Thymus (tissue), 11 donors: ENCODE results near the gene SPSB3. TPM values are rescaled to one million over a fixed set of nuclear protein-coding genes. Genes with fewer than 3 reads are reported as not detected.

Source experiments
- DNase-seq, 9 donors: peaks; one replicate each; pipeline ENCODE4 v3.0.0-alpha.2; 2013; ENCODE audit warnings: low spot score in 9 of 9, low read depth in 6 of 9, missing footprints in 1 of 9
- H3K27ac ChIP-seq, 2 donors: one replicate each; pipeline ENCODE4 v1.5.1; 2013; ENCODE audit warnings: control low read depth in 1 of 2, low read depth in 1 of 2, low read length in 1 of 2, mild to moderate bottlenecking in 1 of 2, moderate library complexity in 1 of 2
- H3K27me3 ChIP-seq, 2 donors: one replicate each; pipeline ENCODE4 v1.5.1; 2013; ENCODE audit warnings: low read length in 1 of 2; ENCODE audit not compliant: control insufficient read depth in 2 of 2, insufficient read depth in 1 of 2
- H3K36me3 ChIP-seq, 2 donors: one replicate each; pipeline ENCODE4 v1.5.1; 2013; ENCODE audit warnings: low read length in 1 of 2, mild to moderate bottlenecking in 1 of 2, moderate library complexity in 1 of 2; ENCODE audit not compliant: control insufficient read depth in 2 of 2, insufficient read depth in 2 of 2
- H3K4me1 ChIP-seq, 2 donors: one replicate each; pipeline ENCODE4 v1.5.1; 2013; ENCODE audit warnings: low read length in 2 of 2; ENCODE audit not compliant: control insufficient read depth in 2 of 2, insufficient read depth in 2 of 2
- H3K4me3 ChIP-seq, 2 donors: one replicate each; pipeline ENCODE4 v1.5.1; 2013; ENCODE audit warnings: low read length in 2 of 2, control low read depth in 1 of 2, mild to moderate bottlenecking in 1 of 2
- H3K9me3 ChIP-seq, 2 donors: one replicate each; pipeline ENCODE4 v1.5.1; 2013; ENCODE audit warnings: low read length in 1 of 2, mild to moderate bottlenecking in 1 of 2; ENCODE audit not compliant: control insufficient read depth in 2 of 2, insufficient read depth in 1 of 2
- whole genome bisulfite sequencing: extraction: QIAGEN DNeasy Blood & Tissue Kit; methylation state at CpG from one replicate; pipeline ENCODE4 v1.1.7; 2013; 5-methylcytosine and 5-hydroxymethylcytosine counted together
- polyA plus RNA-seq: library from polyadenylated mRNA; stranded (reverse); fragments of 200-250 nt; gene quantifications from one replicate; pipeline ENCODE4 v1.2.3, GENCODE V29; 2013
- total RNA-seq: library from RNA; stranded (reverse); fragments of 120-200 nt; gene quantifications from one replicate; pipeline ENCODE4 v1.2.4, GENCODE V29; 2013
- donor health status: healthy.

SPSB3 gene
- total and polyA plus RNA-seq, 2 donors = 68.1 to 282 TPM

DNA sequence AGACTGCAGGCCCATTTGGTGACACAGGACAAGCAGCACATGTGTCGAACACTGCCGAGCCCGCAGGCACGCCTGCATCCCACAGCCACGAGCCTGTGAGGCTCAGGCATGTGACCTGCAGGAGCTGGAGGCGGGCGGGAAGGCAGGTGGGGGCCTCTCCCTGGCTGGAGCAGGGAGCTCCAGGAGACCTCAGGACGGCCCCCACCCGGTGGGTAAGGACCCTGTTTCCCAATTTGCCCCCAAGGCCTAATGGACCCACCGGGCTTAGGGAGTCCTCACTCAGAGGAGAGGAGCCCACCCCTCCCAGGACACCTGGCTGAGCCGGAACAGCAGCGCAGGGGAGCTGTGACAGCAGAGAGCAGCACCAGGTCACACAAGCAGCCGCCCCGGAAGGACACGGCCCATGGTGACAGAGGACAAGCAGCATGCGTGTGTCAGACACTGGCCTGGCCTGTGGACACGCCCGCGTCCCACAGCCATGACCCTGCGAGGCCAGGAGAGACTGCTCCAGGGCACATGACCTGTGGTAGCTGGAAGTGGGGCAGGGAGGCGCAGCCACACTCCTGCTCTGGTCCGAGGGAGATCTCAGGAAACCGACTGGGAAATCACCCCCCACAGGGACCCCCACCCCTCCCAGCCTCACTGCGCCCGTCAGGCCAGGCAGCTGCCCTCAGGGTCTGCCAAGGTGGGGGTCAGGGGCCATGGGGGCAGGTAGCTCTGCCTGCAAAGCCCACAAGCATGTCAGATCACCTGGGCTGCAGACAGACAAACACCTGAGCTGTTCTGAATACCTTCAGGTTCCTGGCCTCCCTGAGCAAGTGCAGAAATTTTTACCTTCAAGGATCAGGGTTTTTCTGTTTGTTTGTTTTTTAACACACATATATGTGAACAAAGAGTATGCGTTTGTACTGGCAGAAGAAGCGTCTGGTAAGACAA is 2.4 kb downstream of the SPSB3 start:
- Histone ChIP-seq H3K36me3 (peaks cover 63 to 65% of the 10 kb centered on the region in 2 donors), H3K27me3 (no peaks in the 10 kb centered on the region), H3K9me3 (no peaks in the 10 kb centered on the region), H3K4me3 (no peak overlapping the region), H3K4me1 (peaks cover 14 to 19% of the 10 kb centered on the region in 2 donors), H3K27ac (no peak overlapping the region)
- DNase-seq = no peak
- WGBS = 97% methylated on average over 27 of the region's 27 CpGs

DNA sequence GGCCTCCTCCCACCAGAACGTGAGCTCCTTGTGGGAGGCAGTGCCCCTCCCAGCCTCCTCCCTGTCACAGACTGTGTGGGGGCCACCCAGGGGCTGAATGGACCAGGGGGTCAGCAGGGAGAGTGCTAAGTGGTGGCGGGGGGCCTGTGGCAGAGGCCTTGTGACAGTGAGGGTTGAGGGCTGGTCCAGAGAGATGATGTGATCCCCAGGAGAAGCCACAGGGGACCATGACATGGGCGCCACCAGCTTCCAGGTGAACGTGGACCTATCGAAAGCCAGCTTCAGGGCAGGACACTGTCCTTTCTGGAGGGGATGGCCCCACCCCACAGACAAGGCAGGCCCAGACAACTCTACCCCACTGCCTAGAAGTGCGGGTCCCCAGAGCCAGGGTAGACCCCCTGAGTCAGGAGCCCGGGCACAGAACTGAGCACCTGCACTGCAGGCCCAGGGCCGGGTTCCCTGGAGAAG is 3.1 kb downstream of the SPSB3 start:
- Histone ChIP-seq H3K9me3 (no peaks in the 10 kb centered on the region), H3K4me3 (no peak overlapping the region), H3K27me3 (no peaks in the 10 kb centered on the region), H3K27ac (no peak overlapping the region), H3K36me3 (peaks cover 62 to 69% of the 10 kb centered on the region in 2 donors), H3K4me1 (peaks cover 15 to 24% of the 10 kb centered on the region in 2 donors)
- WGBS = 96% methylated on average over 8 of the region's 8 CpGs
- no peak for DNase-seq

GRCh38 chr16:1778200-1779179 is 3.9 kb downstream of the SPSB3 start:
- no peak overlapping the region for H3K27ac ChIP-seq
- peaks cover 15 to 24% of the 10 kb centered on the region in 2 donors for H3K4me1 ChIP-seq
- no peaks in the 10 kb centered on the region for H3K9me3 ChIP-seq
- no peak for DNase-seq
- H3K27me3 ChIP-seq = no peaks in the 10 kb centered on the region
- H3K4me3 ChIP-seq = no peak overlapping the region
- H3K36me3 ChIP-seq = peaks cover 59 to 66% of the 10 kb centered on the region in 2 donors
- WGBS = 97% methylated on average over 34 of the region's 34 CpGs

- no peak overlapping the region for H3K4me3 ChIP-seq
- no peaks in the 10 kb centered on the region for H3K9me3 ChIP-seq
- no peaks in the 10 kb centered on the region for H3K27me3 ChIP-seq
- peaks cover 13 to 24% of the 10 kb centered on the region in 2 donors for H3K4me1 ChIP-seq
- H3K36me3 ChIP-seq = peaks cover 59 to 66% of the 10 kb centered on the region in 2 donors
- peak overlapping the region in 1 of 2 donors; percentile 22 for H3K27ac ChIP-seq
- 97% methylated on average over 36 of the region's 36 CpGs for WGBS
- DNase-seq = no peak
Measured at GRCh38 chr16:1777375-1778199, 4.8 kb downstream of the SPSB3 start.

DNA sequence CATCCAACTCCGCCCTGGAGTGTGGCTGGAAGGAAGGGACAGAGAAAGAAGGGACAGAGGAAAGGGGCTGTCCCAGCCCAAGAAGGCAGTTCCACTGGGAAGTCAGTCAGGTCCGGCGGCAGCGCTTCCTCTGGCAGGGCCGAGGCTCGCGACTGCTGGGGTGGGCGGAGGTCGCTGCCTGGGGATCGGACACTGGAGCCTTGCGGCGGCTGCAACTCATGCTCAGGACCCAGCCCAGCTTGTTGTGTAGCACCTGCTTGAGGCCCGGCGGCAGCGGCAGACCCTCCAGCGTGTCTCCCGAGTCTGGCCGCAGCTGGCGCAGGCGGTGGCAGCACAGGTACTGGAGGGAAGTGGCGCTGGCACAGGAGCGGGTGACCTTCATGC is 5.4 kb downstream of the SPSB3 start:
- no peak for DNase-seq
- WGBS = 97% methylated on average over 22 of the region's 22 CpGs
- Histone ChIP-seq H3K36me3 (peaks cover 59 to 66% of the 10 kb centered on the region in 2 donors), H3K4me3 (no peak overlapping the region), H3K4me1 (peaks cover 17 to 28% of the 10 kb centered on the region in 2 donors), H3K27ac (no peak overlapping the region), H3K9me3 (no peaks in the 10 kb centered on the region), H3K27me3 (no peaks in the 10 kb centered on the region)

- H3K4me3 ChIP-seq = no peak overlapping the region
- DNase-seq = no peak
- WGBS = 95% methylated on average over 13 of the region's 13 CpGs
- peaks cover 59 to 66% of the 10 kb centered on the region in 2 donors for H3K36me3 ChIP-seq
- H3K27me3 ChIP-seq = no peaks in the 10 kb centered on the region
- no peaks in the 10 kb centered on the region for H3K9me3 ChIP-seq
- peaks cover 20 to 29% of the 10 kb centered on the region in 2 donors for H3K4me1 ChIP-seq
- no peak overlapping the region for H3K27ac ChIP-seq
Measured at GRCh38 chr16:1776672-1776955, 5.8 kb downstream of the SPSB3 start.

DNA sequence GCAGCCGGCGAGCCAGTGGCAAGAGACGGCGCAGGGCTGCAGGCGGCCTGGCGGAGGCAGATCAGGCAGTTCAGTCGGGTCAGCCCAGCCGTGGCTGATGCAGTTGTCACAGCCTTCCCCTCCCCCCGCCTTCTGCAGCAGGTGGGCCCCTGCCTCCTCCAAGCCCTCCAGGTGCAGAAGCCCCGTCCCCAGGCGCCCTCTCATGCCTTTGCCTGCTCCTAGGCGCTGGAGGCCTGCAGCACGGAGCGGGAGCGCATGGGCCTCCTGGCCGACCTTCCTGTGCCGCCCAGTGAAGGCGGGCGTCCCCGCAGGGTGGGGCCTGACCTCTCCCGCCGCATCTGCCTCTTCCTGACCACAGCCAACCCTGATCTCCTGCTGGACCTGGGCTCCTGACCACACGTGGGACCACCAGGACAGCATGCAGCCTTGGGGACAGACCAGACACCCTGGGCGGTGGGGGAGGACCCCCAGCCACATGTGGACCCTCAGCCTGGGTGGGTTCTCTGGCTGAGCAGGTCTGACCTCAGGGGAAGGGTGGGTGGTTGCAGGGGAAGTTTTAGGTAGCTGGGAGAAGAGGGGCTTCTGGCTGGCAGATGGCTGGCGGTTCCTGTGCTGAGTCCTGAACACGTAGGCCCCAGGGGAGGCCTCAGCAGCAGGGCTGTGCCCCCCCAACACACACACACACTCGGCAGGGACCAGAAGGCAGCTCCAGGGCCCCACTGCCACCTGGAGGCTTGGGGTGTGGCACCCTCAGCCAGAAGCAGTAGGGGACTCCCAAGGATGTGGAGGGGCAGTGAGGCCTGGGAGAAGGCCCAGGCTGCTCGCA is 6.3 kb downstream of the SPSB3 start:
- Histone ChIP-seq H3K4me1 (peaks cover 16 to 23% of the 10 kb centered on the region in 2 donors), H3K4me3 (no peak overlapping the region), H3K27me3 (no peaks in the 10 kb centered on the region), H3K36me3 (peaks cover 58 to 65% of the 10 kb centered on the region in 2 donors), H3K9me3 (no peaks in the 10 kb centered on the region), H3K27ac (no peak overlapping the region)
- no peak for DNase-seq
- WGBS = 94% methylated on average over 28 of the region's 28 CpGs
